Measurements from ENCODE around the gene P2RY2. TPM values are rescaled to one million over a fixed set of nuclear protein-coding genes. Genes with fewer than 3 reads are reported as not detected.

The P2RY2 gene
- total and polyA plus RNA-seq, 9 of the 15 experiments (the other 6 are each of a cell fraction or from before 2014, with no cell fraction given) = not detected

DNA sequence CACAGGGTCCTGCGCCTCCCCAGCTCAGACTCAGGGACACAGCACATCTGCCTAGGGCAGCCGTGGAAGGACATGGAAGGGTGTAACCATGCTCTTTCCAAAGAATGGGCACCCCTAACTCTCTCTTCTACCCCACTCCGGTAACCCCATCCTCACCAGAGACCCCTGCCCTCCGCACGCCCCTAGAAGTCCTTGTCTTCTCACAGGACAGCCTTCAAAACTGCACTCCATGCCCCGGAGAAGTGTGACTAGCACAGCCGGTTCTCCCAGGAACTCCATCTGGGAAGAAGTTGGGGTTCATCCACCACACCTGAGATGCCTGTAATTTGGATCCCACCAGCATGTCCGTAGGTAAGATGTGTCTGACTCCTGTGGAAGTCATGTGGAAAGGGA lies 25.0 kb downstream of the P2RY2 start:
- intact Hi-C loops (cut with micrococcal nuclease) = loop anchor here (2.0 kb wide), 2 partner anchors 58 to 92 kb away; no protein-coding TSS in a partner anchor
- no peak overlapping the region for H3K27ac ChIP-seq (ENCODE audit: extremely low read depth, low read depth, low read length)
- peak overlapping the region; percentile 96; the same call in 1 of the 2 replicates for H2AFZ ChIP-seq (ENCODE audit: low read depth, low read length)
- peak overlapping the region; percentile 67; the same call in 1 of the 2 replicates for H3K4me2 ChIP-seq (ENCODE audit: insufficient read depth, low read length)
- peaks cover 0 to 22% of the 10 kb centered on the region in 2 experiments; a peak in 4 of 5 replicates for H3K27me3 ChIP-seq (ENCODE audit: control insufficient read depth in 2 of 2, insufficient read depth in 2 of 2, low read length in 2 of 2)
- ChIA-PET POLR2A (no interaction called here), CTCF (ENCODE audit: low intra/inter-chr PET ratio) (interaction anchor here (0.8 to 1.8 kb wide), 4 partner anchors 58 to 411 kb away, joined by 3 to 10 read pairs (median 7); no protein-coding TSS in a partner anchor)
- DNase-seq (ENCODE audit: extremely low read depth in 1 of 4, low spot score in 3 of 4) (no peak), ATAC-seq (no peak), FAIRE-seq (no peak)
- H3K9me3 ChIP-seq (replicated peaks; ENCODE audit: control insufficient read depth, insufficient read depth, low read depth, low read length) = no peaks in the 10 kb centered on the region
- 15% methylated on average over 8 of the region's 8 CpGs for WGBS (ENCODE audit: insufficient coverage, low coverage, missing lambda C conversion rate)
- BruUV-seq (replicated peaks) = no TSS peak
- no peaks in the 10 kb centered on the region for H4K20me1 ChIP-seq (replicated peaks; ENCODE audit: control insufficient read depth, insufficient read depth, low read length)
- peak overlapping the region in 1 of 2 experiments; percentile 64; a peak in 1 of 4 replicates for H3K9ac ChIP-seq (ENCODE audit: insufficient read depth in 1 of 2, low read depth in 2 of 2, low read length in 2 of 2)
- peaks cover 0 to 3% of the 10 kb centered on the region in 2 experiments; a peak in 1 of 5 replicates for H3K4me1 ChIP-seq (replicated peaks in 1 of 2; ENCODE audit: control insufficient read depth in 2 of 2, insufficient read depth in 2 of 2, low read length in 2 of 2)
- no peaks in the 10 kb centered on the region for H3K36me3 ChIP-seq (ENCODE audit: control insufficient read depth, insufficient read depth, low read length)
- H3K4me3 ChIP-seq = no peak overlapping the region
- in situ Hi-C loops (cut with MboI) = loop anchor here (5.0 kb wide), 1 partner anchor 416 kb away; no protein-coding TSS in a partner anchor
- H3K9me1 ChIP-seq (ENCODE audit: control insufficient read depth, insufficient read depth, low read length) = no peaks in the 10 kb centered on the region
- TF ChIP-seq, protein P1, sequence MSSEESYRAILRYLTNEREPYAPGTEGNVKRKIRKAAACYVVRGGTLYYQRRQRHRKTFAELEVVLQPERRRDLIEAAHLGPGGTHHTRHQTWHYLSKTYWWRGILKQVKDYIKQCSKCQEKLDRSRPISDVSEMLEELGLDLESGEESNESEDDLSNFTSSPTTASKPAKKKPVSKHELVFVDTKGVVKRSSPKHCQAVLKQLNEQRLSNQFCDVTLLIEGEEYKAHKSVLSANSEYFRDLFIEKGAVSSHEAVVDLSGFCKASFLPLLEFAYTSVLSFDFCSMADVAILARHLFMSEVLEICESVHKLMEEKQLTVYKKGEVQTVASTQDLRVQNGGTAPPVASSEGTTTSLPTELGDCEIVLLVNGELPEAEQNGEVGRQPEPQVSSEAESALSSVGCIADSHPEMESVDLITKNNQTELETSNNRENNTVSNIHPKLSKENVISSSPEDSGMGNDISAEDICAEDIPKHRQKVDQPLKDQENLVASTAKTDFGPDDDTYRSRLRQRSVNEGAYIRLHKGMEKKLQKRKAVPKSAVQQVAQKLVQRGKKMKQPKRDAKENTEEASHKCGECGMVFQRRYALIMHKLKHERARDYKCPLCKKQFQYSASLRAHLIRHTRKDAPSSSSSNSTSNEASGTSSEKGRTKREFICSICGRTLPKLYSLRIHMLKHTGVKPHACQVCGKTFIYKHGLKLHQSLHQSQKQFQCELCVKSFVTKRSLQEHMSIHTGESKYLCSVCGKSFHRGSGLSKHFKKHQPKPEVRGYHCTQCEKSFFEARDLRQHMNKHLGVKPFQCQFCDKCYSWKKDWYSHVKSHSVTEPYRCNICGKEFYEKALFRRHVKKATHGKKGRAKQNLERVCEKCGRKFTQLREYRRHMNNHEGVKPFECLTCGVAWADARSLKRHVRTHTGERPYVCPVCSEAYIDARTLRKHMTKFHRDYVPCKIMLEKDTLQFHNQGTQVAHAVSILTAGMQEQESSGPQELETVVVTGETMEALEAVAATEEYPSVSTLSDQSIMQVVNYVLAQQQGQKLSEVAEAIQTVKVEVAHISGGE (CRISPR knock-in tag; IDR thresholded peaks at IDR 0.05) = no peak
- TF ChIP-seq, protein P2, sequence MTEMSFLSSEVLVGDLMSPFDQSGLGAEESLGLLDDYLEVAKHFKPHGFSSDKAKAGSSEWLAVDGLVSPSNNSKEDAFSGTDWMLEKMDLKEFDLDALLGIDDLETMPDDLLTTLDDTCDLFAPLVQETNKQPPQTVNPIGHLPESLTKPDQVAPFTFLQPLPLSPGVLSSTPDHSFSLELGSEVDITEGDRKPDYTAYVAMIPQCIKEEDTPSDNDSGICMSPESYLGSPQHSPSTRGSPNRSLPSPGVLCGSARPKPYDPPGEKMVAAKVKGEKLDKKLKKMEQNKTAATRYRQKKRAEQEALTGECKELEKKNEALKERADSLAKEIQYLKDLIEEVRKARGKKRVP (CRISPR knock-in tag; IDR thresholded peaks at IDR 0.05) = no peak
- no peaks in the 10 kb centered on the region for H3K79me2 ChIP-seq (ENCODE audit: control insufficient read depth, insufficient read depth, low read length)

Measured in K562 (cell line).